Activated CD4-positive, alpha-beta T cell treated with anti-CD3 and anti-CD28 coated beads, Interleukin-2, amount 50 U/mL, for 16 hours (primary cell): ENCODE measurements around the gene USP24.

Source experiments
- DNase-seq: peaks from one replicate; pipeline ENCODE4 v3.0.0-alpha.2; 2020

USP24 gene, protein sequence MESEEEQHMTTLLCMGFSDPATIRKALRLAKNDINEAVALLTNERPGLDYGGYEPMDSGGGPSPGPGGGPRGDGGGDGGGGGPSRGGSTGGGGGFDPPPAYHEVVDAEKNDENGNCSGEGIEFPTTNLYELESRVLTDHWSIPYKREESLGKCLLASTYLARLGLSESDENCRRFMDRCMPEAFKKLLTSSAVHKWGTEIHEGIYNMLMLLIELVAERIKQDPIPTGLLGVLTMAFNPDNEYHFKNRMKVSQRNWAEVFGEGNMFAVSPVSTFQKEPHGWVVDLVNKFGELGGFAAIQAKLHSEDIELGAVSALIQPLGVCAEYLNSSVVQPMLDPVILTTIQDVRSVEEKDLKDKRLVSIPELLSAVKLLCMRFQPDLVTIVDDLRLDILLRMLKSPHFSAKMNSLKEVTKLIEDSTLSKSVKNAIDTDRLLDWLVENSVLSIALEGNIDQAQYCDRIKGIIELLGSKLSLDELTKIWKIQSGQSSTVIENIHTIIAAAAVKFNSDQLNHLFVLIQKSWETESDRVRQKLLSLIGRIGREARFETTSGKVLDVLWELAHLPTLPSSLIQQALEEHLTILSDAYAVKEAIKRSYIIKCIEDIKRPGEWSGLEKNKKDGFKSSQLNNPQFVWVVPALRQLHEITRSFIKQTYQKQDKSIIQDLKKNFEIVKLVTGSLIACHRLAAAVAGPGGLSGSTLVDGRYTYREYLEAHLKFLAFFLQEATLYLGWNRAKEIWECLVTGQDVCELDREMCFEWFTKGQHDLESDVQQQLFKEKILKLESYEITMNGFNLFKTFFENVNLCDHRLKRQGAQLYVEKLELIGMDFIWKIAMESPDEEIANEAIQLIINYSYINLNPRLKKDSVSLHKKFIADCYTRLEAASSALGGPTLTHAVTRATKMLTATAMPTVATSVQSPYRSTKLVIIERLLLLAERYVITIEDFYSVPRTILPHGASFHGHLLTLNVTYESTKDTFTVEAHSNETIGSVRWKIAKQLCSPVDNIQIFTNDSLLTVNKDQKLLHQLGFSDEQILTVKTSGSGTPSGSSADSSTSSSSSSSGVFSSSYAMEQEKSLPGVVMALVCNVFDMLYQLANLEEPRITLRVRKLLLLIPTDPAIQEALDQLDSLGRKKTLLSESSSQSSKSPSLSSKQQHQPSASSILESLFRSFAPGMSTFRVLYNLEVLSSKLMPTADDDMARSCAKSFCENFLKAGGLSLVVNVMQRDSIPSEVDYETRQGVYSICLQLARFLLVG (N-terminal part only)

DNA sequence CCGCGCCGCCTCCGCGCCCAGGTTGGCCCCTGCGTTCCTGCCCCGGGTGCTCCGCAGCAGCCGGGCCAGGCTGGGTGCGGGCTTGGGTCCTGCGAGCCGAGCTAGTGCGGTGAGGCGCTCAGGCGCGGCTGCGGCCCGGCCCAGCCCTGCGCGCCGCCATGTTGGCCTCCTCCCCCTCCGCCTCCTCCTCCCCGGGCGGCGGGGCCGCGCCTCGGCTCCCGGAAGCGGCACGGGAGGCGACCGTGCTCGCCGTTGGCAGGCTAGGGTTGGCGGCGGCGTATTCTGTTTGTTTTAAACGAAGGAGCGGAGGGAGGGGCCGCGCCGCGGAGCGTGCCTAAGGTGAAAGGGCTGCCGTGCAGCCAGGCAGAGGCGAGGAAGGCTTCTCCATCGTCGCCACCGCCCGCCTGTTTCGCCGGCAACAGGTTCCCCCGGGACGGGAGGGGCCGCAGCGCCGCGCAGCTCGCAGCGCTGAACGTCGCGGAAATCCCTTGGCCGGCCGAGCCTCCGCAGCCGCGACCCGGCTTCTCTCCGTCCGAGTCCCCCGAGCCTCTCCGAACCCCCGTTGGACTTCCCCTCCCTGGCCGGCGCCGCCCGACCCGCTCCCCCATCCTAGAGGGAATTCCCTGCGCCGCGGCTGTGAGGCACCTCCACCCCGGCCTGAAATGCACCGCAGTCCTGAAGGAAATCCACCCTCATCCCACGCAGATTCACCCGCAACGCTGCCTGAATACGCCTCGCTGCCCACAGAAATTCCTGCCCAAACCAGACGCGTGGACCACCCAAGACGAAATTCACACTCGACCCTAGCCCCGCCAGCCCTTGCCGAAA is at the start of gene USP24:
TSS of gene USP24 (minus strand) at position 171 of the 828 bp plus-strand sequence. CDS start 251 bp downstream, outside the sequence.
- peak; percentile 80 for DNase-seq

GRCh38 chr1:55262822-55263221 is 47.7 kb upstream of the USP24 start:
- DNase-seq, result no peak

GRCh38 chr1:55259911-55260609 is 44.9 kb upstream of the USP24 start:
- no peak for DNase-seq

- DNase-seq, result peak; percentile 52
These were observed 42.8 kb upstream of the USP24 start for GRCh38 chr1:55257958-55258357.

DNA sequence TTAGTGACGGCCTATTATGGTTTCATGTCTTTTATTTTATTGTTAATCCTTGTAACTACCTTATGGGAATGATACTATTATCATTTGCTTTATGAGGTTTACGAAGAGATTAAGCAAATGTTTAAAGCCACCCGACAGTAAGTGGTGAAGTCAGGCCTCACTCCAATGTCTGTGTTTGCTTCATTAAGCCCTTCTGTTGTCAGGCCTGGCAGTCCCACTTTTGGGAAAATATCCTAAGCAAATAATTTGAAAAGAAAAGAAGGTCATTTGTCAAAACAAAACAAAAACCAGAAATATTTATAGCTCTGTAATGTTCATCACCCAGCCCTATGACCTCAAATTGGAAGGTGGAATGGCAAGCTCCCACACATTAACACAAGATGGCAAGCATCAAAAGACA is 40.7 kb upstream of the USP24 start:
- no peak for DNase-seq

GRCh38 chr1:55252942-55253589 is 37.9 kb upstream of the USP24 start:
- DNase-seq, result no peak

DNA sequence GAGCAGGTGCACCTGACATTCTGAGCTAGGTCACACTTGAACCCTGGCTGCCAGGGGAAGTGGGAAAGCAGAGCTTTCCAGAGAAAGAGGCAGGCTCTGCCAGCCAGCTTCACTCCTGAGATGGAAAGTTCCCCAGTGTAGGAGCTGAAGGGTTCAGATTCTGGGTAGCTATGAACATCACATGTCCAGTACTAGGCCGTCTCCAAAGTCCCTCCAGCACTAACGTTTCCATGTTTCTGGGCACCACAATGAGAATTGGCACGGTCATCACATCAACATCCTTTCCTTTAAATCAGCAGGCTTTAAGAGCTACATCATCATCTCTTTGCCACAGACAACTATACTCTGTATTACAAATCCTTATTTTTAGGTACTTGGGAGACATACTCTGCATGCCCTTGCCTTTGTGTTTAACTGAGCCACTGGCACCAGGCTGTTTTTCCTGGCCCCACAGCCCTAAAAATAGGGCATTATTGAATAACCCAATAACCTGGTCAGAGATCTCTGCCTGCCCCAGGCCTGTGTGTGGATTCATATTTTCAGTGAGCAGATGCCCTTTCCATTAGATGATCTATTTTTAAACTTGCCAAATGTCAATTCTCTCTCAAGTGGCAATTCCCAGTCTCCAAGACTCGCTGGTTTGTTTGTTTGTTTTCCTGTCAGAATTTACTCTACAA is 35.4 kb upstream of the USP24 start:
- no peak for DNase-seq

DNA sequence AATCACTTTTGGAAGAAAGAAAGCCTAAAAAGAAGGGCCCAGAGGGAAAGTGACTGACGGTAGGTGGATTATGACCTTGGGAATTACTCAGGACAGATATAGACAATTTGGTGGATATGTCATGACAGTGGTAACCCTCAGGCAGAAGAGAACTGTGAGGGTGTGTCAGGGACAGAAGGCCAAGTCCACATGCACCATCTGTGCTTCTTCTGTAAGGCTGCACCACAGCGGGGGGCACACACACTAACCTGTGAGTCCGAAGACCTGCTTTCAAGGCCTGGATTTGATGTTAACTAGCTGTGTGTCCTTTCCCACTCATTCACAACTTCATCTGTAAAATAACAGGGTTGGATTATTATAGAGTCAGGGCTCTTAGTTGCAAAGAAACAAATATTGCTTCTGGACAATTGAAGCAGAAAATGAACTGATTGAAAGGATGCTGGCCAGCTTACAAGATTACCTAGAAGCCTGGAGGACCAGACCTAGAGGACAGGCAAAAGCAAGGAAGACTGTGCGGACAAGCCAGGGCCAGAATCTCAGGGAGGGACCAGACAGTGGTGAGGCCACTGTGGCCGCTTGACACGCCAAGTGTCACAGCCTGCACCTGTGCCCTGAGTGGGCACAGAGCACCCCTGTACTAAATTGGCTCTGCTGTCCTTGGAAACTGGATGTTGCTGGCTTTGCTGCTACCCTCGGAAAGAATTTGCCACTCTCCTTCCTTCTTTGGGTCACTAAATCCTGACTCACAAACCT is 34.7 kb upstream of the USP24 start:
- no peak for DNase-seq

DNA sequence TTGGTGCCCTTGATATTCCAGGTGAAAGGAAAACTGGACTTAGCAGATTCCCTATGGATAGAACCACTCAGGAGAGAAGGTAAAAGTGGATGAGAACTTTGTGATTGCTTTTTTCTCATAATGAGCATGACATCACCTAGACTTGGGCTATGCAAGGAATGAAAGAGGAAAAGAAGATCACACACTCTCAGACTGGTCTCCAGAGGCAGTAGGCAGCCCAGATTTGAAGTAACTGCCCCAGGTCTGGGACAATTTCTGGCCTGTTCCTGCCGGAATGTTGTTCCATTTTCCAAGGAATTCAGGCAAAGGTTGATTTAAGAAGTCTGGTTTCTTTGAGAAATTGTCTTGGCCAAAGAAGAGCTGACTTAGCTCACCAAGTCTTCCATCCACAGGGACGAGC is 31.7 kb upstream of the USP24 start:
- no peak for DNase-seq

GRCh38 chr1:55246331-55246730 is 31.2 kb upstream of the USP24 start:
- DNase-seq, result no peak

GRCh38 chr1:55245781-55246180 is 30.6 kb upstream of the USP24 start:
- DNase-seq, result no peak

GRCh38 chr1:55244476-55245099 is 29.4 kb upstream of the USP24 start:
- no peak for DNase-seq

GRCh38 chr1:55243655-55244054 is 28.5 kb upstream of the USP24 start:
- DNase-seq, result no peak

- DNase-seq, result no peak
These were observed 24.4 kb upstream of the USP24 start for GRCh38 chr1:55239548-55239947.

- no peak for DNase-seq
These were observed 20.6 kb upstream of the USP24 start for GRCh38 chr1:55235722-55236121.

- no peak for DNase-seq
These were observed 18.9 kb upstream of the USP24 start for GRCh38 chr1:55234016-55234415.

GRCh38 chr1:55233145-55233777 is 18.1 kb upstream of the USP24 start:
- DNase-seq, result no peak

GRCh38 chr1:55232448-55233144 is 17.4 kb upstream of the USP24 start:
- no peak for DNase-seq
